Measurements from ENCODE around the gene CYP19A1. TPM values are rescaled to one million over a fixed set of nuclear protein-coding genes. Genes with fewer than 3 reads are reported as not detected.

The CYP19A1 gene
- total and polyA plus RNA-seq, 2 of the 8 experiments (the other 6 are each of a cell fraction or from before 2014, with no cell fraction given) = not detected

GRCh38 chr15:51186891-51187290, 151.5 kb downstream of the CYP19A1 start:
- Histone ChIP-seq H2BK120ac (replicated peaks; ENCODE audit: low read depth, low read length) (no peak overlapping the region), H2BK20ac (ENCODE audit: low read length) (no peak overlapping the region), H3K4me3 (ENCODE audit: extremely low read depth in 1 of 4, insufficient read depth in 2 of 4, low read depth in 3 of 4, low read length in 4 of 4) (no peak overlapping the region), H2BK12ac (ENCODE audit: low read depth, low read length) (no peak overlapping the region), H3K23ac (ENCODE audit: insufficient read length) (no peak overlapping the region), H3K79me1 (ENCODE audit: low read depth, low read length) (no peaks in the 10 kb centered on the region), H2BK5ac (ENCODE audit: low read depth, low read length) (no peak overlapping the region), H3K18ac (ENCODE audit: extremely low read depth, low read length) (no peak overlapping the region), H2AK5ac (ENCODE audit: low read depth, low read length) (no peak overlapping the region), H3K56ac (replicated peaks; ENCODE audit: insufficient read length, low read depth, low read length) (no peak overlapping the region), H3K9me3 (ENCODE audit: insufficient read depth in 2 of 2, low read depth in 1 of 2, low read length in 1 of 2) (no peaks in the 10 kb centered on the region), H3K4ac (replicated peaks; ENCODE audit: insufficient read length, low read depth, low read length) (no peak overlapping the region), H3K4me2 (ENCODE audit: insufficient read depth in 1 of 2, low read depth in 2 of 2, low read length in 2 of 2) (no peak overlapping the region), H3K9ac (replicated peaks in 1 of 4; ENCODE audit: extremely low read depth in 1 of 4, low read depth in 3 of 4, low read length in 3 of 4) (no peak overlapping the region), H3K23me2 (ENCODE audit: low read depth, low read length) (no peaks in the 10 kb centered on the region), H3K4me1 (replicated peaks in 1 of 4; ENCODE audit: control insufficient read depth in 3 of 4, insufficient read depth in 4 of 4, low read length in 3 of 4) (no peaks in the 10 kb centered on the region), H4K5ac (ENCODE audit: insufficient read length, low read depth, low read length) (no peak overlapping the region), H2BK15ac (ENCODE audit: low read length) (no peak overlapping the region), H2AFZ (ENCODE audit: low read length) (no peak overlapping the region), H3K14ac (ENCODE audit: insufficient read length) (no peak overlapping the region), H4K91ac (replicated peaks; ENCODE audit: insufficient read length, low read length) (no peak overlapping the region), H3K27ac (ENCODE audit: low read depth, low read length) (no peak overlapping the region), H3K79me2 (ENCODE audit: control insufficient read depth in 1 of 2, insufficient read depth in 2 of 2, low read length in 2 of 2) (no peaks in the 10 kb centered on the region), H4K20me1 (replicated peaks in 1 of 2; ENCODE audit: control insufficient read depth in 1 of 2, insufficient read depth in 2 of 2, low read length in 2 of 2) (no peaks in the 10 kb centered on the region), H3K27me3 (replicated peaks in 1 of 4; ENCODE audit: control insufficient read depth in 3 of 4, extremely low read depth in 1 of 4, insufficient read depth in 3 of 4, low read length in 3 of 4) (no peaks in the 10 kb centered on the region), H3K36me3 (ENCODE audit: control insufficient read depth in 2 of 4, insufficient read depth in 4 of 4, low read length in 3 of 4) (no peaks in the 10 kb centered on the region), H4K8ac (ENCODE audit: extremely low read depth, insufficient read depth, low read length) (no peak overlapping the region; the same call in 1 of the 2 replicates)
- DNase-seq (ENCODE audit: low read depth in 1 of 2, low spot score in 2 of 2) (no peak), FAIRE-seq (no peak)
- POLR2A ChIA-PET (ENCODE audit: partially characterized antibody) = no interaction called here
- 91% methylated on average over 4 of the region's 4 CpGs; no CpG with 5 or more reads in 1 of the 2 experiments for WGBS, 2 experiments (ENCODE audit: extremely low coverage in 1 of 2, insufficient coverage in 1 of 2, insufficient read length in 1 of 2, insufficient replicate concordance in 2 of 2, low coverage in 1 of 2, low lambda C conversion rate in 2 of 2, missing lambda C conversion rate in 1 of 2)
- CTCF ChIA-PET (ENCODE audit: partially characterized antibody) = interaction anchor here (1.2 to 2.6 kb wide), 4 partner anchors 24 to 202 kb away, joined by 4 to 25 read pairs (median 8); no protein-coding TSS in a partner anchor
- TF ChIP-seq ATF2 (IDR thresholded peaks at IDR 0.05; ENCODE audit: low read length) (no peak), TCF12 (IDR thresholded peaks at IDR 0.05; ENCODE audit: low read depth, low read length) (no peak), POU5F1 (IDR thresholded peaks at IDR 0.05; ENCODE audit: low read depth, low read length) (no peak), CREB1 (IDR thresholded peaks at IDR 0.05) (no peak), MAX (IDR thresholded peaks at IDR 0.05) (no peak), NANOG (IDR thresholded peaks at IDR 0.05; ENCODE audit: insufficient read depth, low read depth, low read length, poor library complexity, severe bottlenecking) (no peak), EP300 (IDR thresholded peaks at IDR 0.05; ENCODE audit: borderline replicate concordance in 1 of 2, low read depth in 2 of 2, low read length in 2 of 2) (no peak), YY1 (IDR thresholded peaks at IDR 0.05; ENCODE audit: low read depth, low read length) (no peak), NRF1 (IDR thresholded peaks at IDR 0.05; ENCODE audit: low read depth, low read length) (no peak), KDM5A (IDR thresholded peaks at IDR 0.05; ENCODE audit: low read length) (no peak), FOSL1 (IDR thresholded peaks at IDR 0.05; ENCODE audit: insufficient read depth, low read depth, low read length) (no peak), E2F6 (IDR thresholded peaks at IDR 0.05) (no peak), POLR2A (IDR thresholded peaks at IDR 0.05; ENCODE audit: control extremely low read depth in 1 of 2, low read depth in 2 of 2, low read length in 2 of 2) (no peak)
